Smooth muscle cell (in vitro differentiated cells): ENCODE data around the gene SDK2. TPM values are rescaled to one million over a fixed set of nuclear protein-coding genes. Genes with fewer than 3 reads are reported as not detected.

Experiments used
- DNase-seq: peaks from one replicate; lab custom pipeline; 2025; ENCODE audit not compliant: unreplicated experiment; lab: John Stamatoyannopoulos, UW
- H2AFZ ChIP-seq: fragments of 200-600 bp; sonication (generic); 2 replicates; pipeline ENCODE4 v1.6.0; 2016; ENCODE audit warnings: antibody characterized with exemption, low read depth, mild to moderate bottlenecking
- H3F3A ChIP-seq: fragments of 200-600 bp; sonication (generic); 2 replicates; pipeline ENCODE4 v1.6.0; 2017; ENCODE audit warnings: antibody characterized with exemption, low read depth
- H3K27ac ChIP-seq: fragments of 200-600 bp; sonication (generic); 2 replicates; pipeline ENCODE4 v1.5.1; 2016; ENCODE audit warnings: low read depth, mild to moderate bottlenecking
- H3K27me3 ChIP-seq: fragments of 200-600 bp; sonication (generic); 2 replicates; pipeline ENCODE4 v1.6.1; 2016; ENCODE audit warnings: low read depth, mild to moderate bottlenecking
- H3K36me3 ChIP-seq: fragments of 200-600 bp; sonication (generic); 2 replicates; pipeline ENCODE4 v1.5.1; 2016; ENCODE audit warnings: low read depth
- H3K4me1 ChIP-seq: fragments of 200-600 bp; sonication (generic); 2 replicates; pipeline ENCODE4 v1.5.1; 2016; ENCODE audit warnings: low read depth
- H3K4me2 ChIP-seq: fragments of 200-600 bp; sonication (generic); 2 replicates; pipeline ENCODE4 v1.6.0; 2016; ENCODE audit warnings: mild to moderate bottlenecking
- H3K4me3 ChIP-seq: fragments of 200-600 bp; sonication (generic); 2 replicates; pipeline ENCODE4 v1.5.1; 2016; ENCODE audit warnings: mild to moderate bottlenecking
- H3K79me2 ChIP-seq: fragments of 200-600 bp; sonication (generic); 2 replicates; pipeline ENCODE4 v1.6.0; 2016; ENCODE audit warnings: low read depth, mild to moderate bottlenecking
- H3K9ac ChIP-seq: fragments of 200-600 bp; sonication (generic); 2 replicates; pipeline ENCODE4 v1.6.0; 2016; ENCODE audit warnings: low read depth
- H3K9me3 ChIP-seq: fragments of 200-600 bp; sonication (generic); replicated peaks from 2 replicates; pipeline ENCODE4 v1.5.1; 2016; ENCODE audit warnings: low read depth
- H4K20me1 ChIP-seq: fragments of 200-600 bp; sonication (generic); 2 replicates; pipeline ENCODE4 v1.6.0; 2016; ENCODE audit warnings: low read depth
- CTCF ChIP-seq: fragments of 200-600 bp; sonication (generic); IDR thresholded peaks from 2 replicates; pipeline ENCODE4 v1.5.1; 2017; ENCODE audit warnings: borderline replicate concordance, mild to moderate bottlenecking, antibody characterized with exemption; ENCODE audit not compliant: insufficient read depth, poor library complexity, severe bottlenecking
- WGBS: methylation state at CpG from one replicate; pipeline ENCODE4 v1.1.7; 2016; ENCODE audit warnings: low lambda C conversion rate; 5-methylcytosine and 5-hydroxymethylcytosine counted together
- polyA plus RNA-seq: library from polyadenylated mRNA; unstranded; fragments of >200 nt; fragmentation: Nextera tagmentation; extraction: Ambion mirVana; gene quantifications from 2 replicates; pipeline ENCODE4 v1.2.1, GENCODE V29; 2016
- total RNA-seq: library from RNA; depleted of rRNA; stranded (reverse); fragments of >200 nt; gene quantifications from 2 replicates; pipeline ENCODE4 v1.2.3, GENCODE V29; 2014

The SDK2 gene
- total and polyA plus RNA-seq, 2 experiments from 2014 or later: 4.6 to 6.5 TPM

- Histone ChIP-seq H3K36me3 (no peaks in the 10 kb centered on the region), H4K20me1 (no peaks in the 10 kb centered on the region), H3K4me3 (no peak overlapping the region), H3K4me2 (no peak overlapping the region), H3K9me3 (no peaks in the 10 kb centered on the region), H2AFZ (no peak overlapping the region), H3K27ac (no peak overlapping the region), H3K4me1 (peaks cover 3% of the 10 kb centered on the region), H3K27me3 (no peaks in the 10 kb centered on the region), H3K9ac (no peak overlapping the region), H3K79me2 (no peaks in the 10 kb centered on the region), H3F3A (no peaks in the 10 kb centered on the region)
- no peak for TF ChIP-seq CTCF
- WGBS: 94% methylated on average over 8 of the region's 9 CpGs
- no peak for DNase-seq
Observed at GRCh38 chr17:73432624-73433190, 211.5 kb downstream of the SDK2 start.

- no peak overlapping the region for H3K4me3 ChIP-seq
- no peak overlapping the region for H3K27ac ChIP-seq
- H3K27me3 ChIP-seq: no peaks in the 10 kb centered on the region
- H3K9ac ChIP-seq: no peak overlapping the region
- H3K36me3 ChIP-seq: no peaks in the 10 kb centered on the region
- H3K4me1 ChIP-seq: peaks cover 3% of the 10 kb centered on the region
- TF ChIP-seq CTCF: no peak
- H2AFZ ChIP-seq: no peak overlapping the region
- H3F3A ChIP-seq: no peaks in the 10 kb centered on the region
- no peaks in the 10 kb centered on the region for H3K9me3 ChIP-seq
- H4K20me1 ChIP-seq: no peaks in the 10 kb centered on the region
- 95% methylated on average over 26 of the region's 26 CpGs for WGBS
- no peak overlapping the region for H3K4me2 ChIP-seq
- H3K79me2 ChIP-seq: no peaks in the 10 kb centered on the region
- no peak for DNase-seq
Observed at GRCh38 chr17:73431401-73432205, 212.6 kb downstream of the SDK2 start.

DNA sequence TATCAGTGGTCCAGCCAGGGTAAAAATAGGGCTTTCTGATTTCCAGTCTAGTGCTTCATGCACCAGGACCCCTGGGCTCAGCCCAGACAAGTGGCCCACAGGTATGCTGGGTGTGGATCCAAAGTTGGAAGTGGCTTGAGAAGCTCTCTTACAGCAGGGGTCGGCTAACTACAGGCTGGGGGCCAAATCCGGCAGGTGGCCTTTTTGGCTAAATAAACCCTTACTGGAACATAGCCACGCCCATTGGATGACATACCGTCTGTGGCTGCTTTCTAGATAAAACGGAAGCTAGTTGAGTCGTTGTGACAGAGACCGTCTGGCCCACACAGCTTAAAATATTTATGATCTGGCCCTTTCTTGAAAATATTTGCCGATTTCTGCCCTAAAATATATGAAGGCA lies 213.4 kb downstream of the SDK2 start:
- no peaks in the 10 kb centered on the region for H3K36me3 ChIP-seq
- H3F3A ChIP-seq: no peaks in the 10 kb centered on the region
- 31% methylated on average over 8 of the region's 8 CpGs for WGBS
- no peak for TF ChIP-seq CTCF
- DNase-seq: no peak
- no peaks in the 10 kb centered on the region for H3K27me3 ChIP-seq
- no peak overlapping the region for H3K27ac ChIP-seq
- H3K4me1 ChIP-seq: peaks cover 3% of the 10 kb centered on the region
- H3K4me3 ChIP-seq: no peak overlapping the region
- H4K20me1 ChIP-seq: no peaks in the 10 kb centered on the region
- H3K4me2 ChIP-seq: no peak overlapping the region
- no peaks in the 10 kb centered on the region for H3K79me2 ChIP-seq
- no peak overlapping the region for H2AFZ ChIP-seq
- no peaks in the 10 kb centered on the region for H3K9me3 ChIP-seq
- no peak overlapping the region for H3K9ac ChIP-seq

GRCh38 chr17:73430165-73430680 lies 214.0 kb downstream of the SDK2 start:
- no peak for DNase-seq
- Histone ChIP-seq H3K4me2 (no peak overlapping the region), H3K79me2 (no peaks in the 10 kb centered on the region), H3F3A (no peaks in the 10 kb centered on the region), H4K20me1 (no peaks in the 10 kb centered on the region), H2AFZ (no peak overlapping the region), H3K36me3 (no peaks in the 10 kb centered on the region), H3K4me3 (no peak overlapping the region), H3K4me1 (peaks cover 3% of the 10 kb centered on the region), H3K27ac (no peak overlapping the region), H3K9ac (no peak overlapping the region), H3K9me3 (no peaks in the 10 kb centered on the region), H3K27me3 (no peaks in the 10 kb centered on the region)
- no peak for TF ChIP-seq CTCF
- 80% methylated on average over 9 of the region's 9 CpGs for WGBS
